ENCODE measurements around the gene ATP10A.

The ATP10A gene

DNA sequence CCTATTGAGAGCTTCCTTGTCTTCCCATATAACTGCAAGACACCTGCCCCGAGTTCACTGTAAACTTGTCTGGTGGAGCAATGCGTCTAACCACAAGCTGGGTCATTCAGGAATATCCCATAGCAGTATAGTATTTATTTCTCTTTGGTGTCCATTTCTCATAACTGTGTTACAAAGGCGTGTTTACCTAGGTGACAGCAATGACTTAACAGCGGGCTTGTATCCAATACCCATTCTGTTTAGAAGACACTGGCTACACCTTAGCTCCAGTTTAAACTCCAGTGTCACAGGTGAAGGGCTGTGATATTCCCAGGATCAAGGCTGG lies 24.3 kb downstream of the ATP10A start:
- TF ChIP-seq, protein P1, sequence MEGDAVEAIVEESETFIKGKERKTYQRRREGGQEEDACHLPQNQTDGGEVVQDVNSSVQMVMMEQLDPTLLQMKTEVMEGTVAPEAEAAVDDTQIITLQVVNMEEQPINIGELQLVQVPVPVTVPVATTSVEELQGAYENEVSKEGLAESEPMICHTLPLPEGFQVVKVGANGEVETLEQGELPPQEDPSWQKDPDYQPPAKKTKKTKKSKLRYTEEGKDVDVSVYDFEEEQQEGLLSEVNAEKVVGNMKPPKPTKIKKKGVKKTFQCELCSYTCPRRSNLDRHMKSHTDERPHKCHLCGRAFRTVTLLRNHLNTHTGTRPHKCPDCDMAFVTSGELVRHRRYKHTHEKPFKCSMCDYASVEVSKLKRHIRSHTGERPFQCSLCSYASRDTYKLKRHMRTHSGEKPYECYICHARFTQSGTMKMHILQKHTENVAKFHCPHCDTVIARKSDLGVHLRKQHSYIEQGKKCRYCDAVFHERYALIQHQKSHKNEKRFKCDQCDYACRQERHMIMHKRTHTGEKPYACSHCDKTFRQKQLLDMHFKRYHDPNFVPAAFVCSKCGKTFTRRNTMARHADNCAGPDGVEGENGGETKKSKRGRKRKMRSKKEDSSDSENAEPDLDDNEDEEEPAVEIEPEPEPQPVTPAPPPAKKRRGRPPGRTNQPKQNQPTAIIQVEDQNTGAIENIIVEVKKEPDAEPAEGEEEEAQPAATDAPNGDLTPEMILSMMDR (IDR thresholded peaks at IDR 0.05; ENCODE audit: low read depth, low read length, missing control alignments), result no peak
- H3K27me3 ChIP-seq (replicated peaks), result no peaks in the 10 kb centered on the region
- DNase-seq, result no peak
- no peak overlapping the region for H3K27ac ChIP-seq
- no peaks in the 10 kb centered on the region for H3K36me3 ChIP-seq (replicated peaks)
- in situ Hi-C loops (cut with HindIII; ENCODE audit: low pct_ligation_motif_present, low sequenced_read_pairs), result no loop called here
- H3K4me3 ChIP-seq (ENCODE audit: low read depth, low read length), result no peak overlapping the region

- in situ Hi-C loops (cut with HindIII; ENCODE audit: low pct_ligation_motif_present, low sequenced_read_pairs), result no loop called here
- no peak overlapping the region for H3K4me3 ChIP-seq (ENCODE audit: low read depth, low read length)
- H3K27me3 ChIP-seq (replicated peaks), result no peaks in the 10 kb centered on the region
- TF ChIP-seq, protein P1 (IDR thresholded peaks at IDR 0.05; ENCODE audit: low read depth, low read length, missing control alignments), result no peak
- no peak overlapping the region for H3K27ac ChIP-seq
- H3K36me3 ChIP-seq (replicated peaks), result no peaks in the 10 kb centered on the region
- DNase-seq, result no peak
These were observed 24.8 kb downstream of the ATP10A start for GRCh38 chr15:25838191-25838870.

- no peaks in the 10 kb centered on the region for H3K36me3 ChIP-seq (replicated peaks)
- DNase-seq, result no peak
- no peak overlapping the region for H3K4me3 ChIP-seq (ENCODE audit: low read depth, low read length)
- TF ChIP-seq, protein P1 (IDR thresholded peaks at IDR 0.05; ENCODE audit: low read depth, low read length, missing control alignments), result no peak
- in situ Hi-C loops (cut with HindIII; ENCODE audit: low pct_ligation_motif_present, low sequenced_read_pairs), result no loop called here
- H3K27me3 ChIP-seq (replicated peaks), result no peaks in the 10 kb centered on the region
- H3K27ac ChIP-seq, result no peak overlapping the region
These were observed 31.0 kb downstream of the ATP10A start for GRCh38 chr15:25832158-25832557.

GRCh38 chr15:25830844-25831451 lies 32.2 kb downstream of the ATP10A start:
- no peaks in the 10 kb centered on the region for H3K27me3 ChIP-seq (replicated peaks)
- TF ChIP-seq, protein P1 (IDR thresholded peaks at IDR 0.05; ENCODE audit: low read depth, low read length, missing control alignments), result no peak
- H3K36me3 ChIP-seq (replicated peaks), result no peaks in the 10 kb centered on the region
- peak overlapping the region; percentile 78 for H3K27ac ChIP-seq
- peak overlapping the region; percentile 20 for H3K4me3 ChIP-seq (ENCODE audit: low read depth, low read length)
- DNase-seq, result peak; percentile 76
- in situ Hi-C loops (cut with HindIII; ENCODE audit: low pct_ligation_motif_present, low sequenced_read_pairs), result no loop called here

GRCh38 chr15:25829073-25829472 lies 34.1 kb downstream of the ATP10A start:
- no peak for DNase-seq
- Histone ChIP-seq H3K27me3 (replicated peaks) (no peaks in the 10 kb centered on the region), H3K36me3 (replicated peaks) (no peaks in the 10 kb centered on the region), H3K27ac (no peak overlapping the region), H3K4me3 (ENCODE audit: low read depth, low read length) (no peak overlapping the region)
- in situ Hi-C loops (cut with HindIII; ENCODE audit: low pct_ligation_motif_present, low sequenced_read_pairs), result no loop called here
- TF ChIP-seq, protein P1 (IDR thresholded peaks at IDR 0.05; ENCODE audit: low read depth, low read length, missing control alignments), result no peak

DNA sequence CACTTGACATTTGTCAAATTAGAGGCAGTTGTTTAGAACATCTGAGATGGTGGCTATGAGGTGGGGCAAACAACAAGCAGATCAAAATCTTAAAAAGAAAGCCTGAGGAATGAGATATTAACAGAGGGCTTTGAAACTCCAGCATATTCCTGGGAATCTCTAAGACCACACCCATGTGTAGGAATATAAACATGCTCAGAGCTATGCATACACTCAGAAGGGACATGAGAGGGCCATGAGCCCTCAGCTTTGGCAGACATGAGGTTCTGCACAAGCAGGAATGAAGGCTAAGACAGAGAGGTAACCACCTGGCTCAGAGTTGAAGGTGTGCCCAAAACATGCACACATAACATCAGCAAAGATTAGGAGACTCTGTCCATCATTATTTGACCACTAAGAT lies 37.9 kb downstream of the ATP10A start:
- H3K27me3 ChIP-seq (replicated peaks), result no peaks in the 10 kb centered on the region
- TF ChIP-seq, protein P1 (IDR thresholded peaks at IDR 0.05; ENCODE audit: low read depth, low read length, missing control alignments), result no peak
- H3K36me3 ChIP-seq (replicated peaks), result no peaks in the 10 kb centered on the region
- H3K27ac ChIP-seq, result no peak overlapping the region
- no peak for DNase-seq
- in situ Hi-C loops (cut with HindIII; ENCODE audit: low pct_ligation_motif_present, low sequenced_read_pairs), result no loop called here
- no peak overlapping the region for H3K4me3 ChIP-seq (ENCODE audit: low read depth, low read length)

Measured in brain microvascular endothelial cell (primary cell).